ENCODE measurements around the gene LAMA1.

GRCh38 chr18:7059276-7059675 is 58.3 kb downstream of the LAMA1 start:
- TF ChIP-seq CTCF (IDR thresholded peaks at IDR 0.05): no peak
- no peak for TF ChIP-seq POLR2AphosphoS5 (IDR thresholded peaks at IDR 0.05)
